GM18951 (cell line): ENCODE measurements around the gene TSHZ3.

ENCODE experiments used
- POLR2A ChIP-seq: IDR thresholded peaks from 4 replicates; pipeline ENCODE4 v1.6.1; 2011; ENCODE audit warnings: mild to moderate bottlenecking; ENCODE audit not compliant: insufficient read length, insufficient read depth; ENCODE audit errors: extremely low read depth
- in situ Hi-C: fragments of 300-500 bp; cut with MboI; formaldehyde crosslinking; loops from one replicate; pipeline ENCODE4 v1.12.0; 2022; ENCODE audit warnings: low sequenced_read_pairs, mixed read lengths, inconsistent platforms; ENCODE audit not compliant: unreplicated experiment

The TSHZ3 gene

DNA sequence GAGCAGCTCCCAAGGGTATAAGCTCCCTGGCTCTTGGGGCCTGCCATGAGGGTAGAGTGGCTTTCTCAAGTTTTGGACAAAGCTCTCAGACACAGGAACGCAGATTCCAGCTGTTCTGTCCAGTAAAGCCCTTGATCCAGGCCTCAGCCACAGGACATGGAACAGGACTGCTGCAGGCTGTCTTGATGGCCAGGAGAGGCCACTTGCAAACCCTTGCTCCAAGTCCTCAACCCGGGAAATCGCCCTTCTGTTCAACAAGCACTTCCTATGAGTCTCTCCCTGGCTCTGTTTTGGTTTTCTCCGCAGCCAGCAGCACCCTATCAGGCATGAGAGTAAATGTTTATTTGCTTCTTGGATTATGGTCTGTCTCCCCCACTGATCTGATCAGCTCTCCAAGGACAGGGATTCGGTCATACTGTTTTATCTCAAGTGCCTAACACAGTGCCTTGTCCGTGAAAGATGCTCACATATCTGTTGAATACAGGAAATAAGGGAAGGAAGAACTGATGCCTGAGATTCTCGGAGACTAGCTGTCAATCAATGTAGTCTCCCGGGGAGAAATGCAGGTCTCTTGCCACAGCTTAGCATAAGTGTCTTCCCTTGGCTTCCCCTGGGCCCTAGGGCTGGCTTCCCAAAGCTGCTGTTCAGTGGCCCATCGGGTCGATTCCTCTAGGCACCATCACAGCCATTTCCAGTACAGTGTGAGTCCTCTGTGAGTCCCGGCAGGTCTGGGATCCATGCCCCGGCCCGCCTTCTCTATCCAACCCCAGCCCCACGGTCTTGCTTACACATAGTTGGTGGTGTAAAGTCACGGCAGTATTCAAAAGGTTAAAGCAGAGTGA lies 90.8 kb downstream of the TSHZ3 start:
- in situ Hi-C loops: no loop called here
- no peak for TF ChIP-seq POLR2A

DNA sequence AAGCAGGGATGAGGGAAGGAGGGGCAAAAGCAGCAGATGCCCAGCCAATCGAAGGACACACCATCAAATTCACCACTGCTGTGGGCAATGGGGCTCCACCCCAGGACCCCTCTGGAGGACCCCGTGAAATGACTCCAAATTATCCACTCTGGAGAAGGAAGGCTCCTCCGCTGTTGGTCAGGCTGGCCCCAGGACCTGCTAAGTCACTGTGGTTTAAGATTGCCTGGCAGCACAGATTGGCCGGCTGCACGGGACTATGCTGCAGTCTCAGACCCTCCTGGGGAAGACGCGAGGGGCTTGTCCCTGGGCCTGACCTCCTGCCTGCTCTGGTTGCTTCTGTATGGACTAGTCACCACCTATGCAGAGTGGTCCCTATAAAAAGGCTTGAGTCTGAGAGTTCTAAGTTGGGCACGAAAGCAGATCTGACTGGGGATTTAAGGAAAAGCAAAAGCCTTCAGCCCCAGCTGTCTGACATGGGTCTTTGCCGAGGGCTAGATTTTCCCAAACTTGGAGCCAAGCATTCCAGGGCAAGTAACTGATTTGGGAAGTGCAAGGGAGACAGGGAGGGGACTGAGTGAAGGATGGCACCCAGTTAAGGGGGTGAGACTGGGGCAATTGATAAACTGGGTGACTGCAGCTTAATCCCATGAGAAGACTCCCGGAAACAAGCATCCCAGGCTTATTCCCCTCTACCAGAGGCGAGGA lies 91.7 kb downstream of the TSHZ3 start:
- in situ Hi-C loops: no loop called here

DNA sequence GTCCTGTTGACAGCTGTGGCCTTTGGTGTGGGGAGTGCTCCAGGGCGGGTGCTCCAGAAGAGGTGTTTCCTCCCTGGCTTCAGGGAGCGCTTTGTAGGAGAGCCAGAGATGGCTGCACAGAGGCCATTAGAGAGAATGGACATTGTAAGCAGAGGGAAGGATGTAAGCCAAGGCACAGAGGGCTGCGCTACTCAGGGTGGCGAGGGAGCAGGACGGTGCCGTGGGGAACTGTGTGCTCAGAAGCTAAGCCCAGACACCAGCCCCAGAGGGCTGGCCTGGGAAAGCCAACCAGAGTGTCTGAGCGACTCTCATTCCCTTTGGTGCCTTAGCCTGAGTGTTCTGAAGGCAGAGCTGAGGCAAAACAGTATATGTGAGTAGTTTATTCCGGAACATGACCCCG lies 92.2 kb downstream of the TSHZ3 start:
- TF ChIP-seq POLR2A: no peak
- in situ Hi-C loops: no loop called here

More for the DNA sequence above, 91.7 kb downstream of the TSHZ3 start:
- no peak for TF ChIP-seq POLR2A

DNA sequence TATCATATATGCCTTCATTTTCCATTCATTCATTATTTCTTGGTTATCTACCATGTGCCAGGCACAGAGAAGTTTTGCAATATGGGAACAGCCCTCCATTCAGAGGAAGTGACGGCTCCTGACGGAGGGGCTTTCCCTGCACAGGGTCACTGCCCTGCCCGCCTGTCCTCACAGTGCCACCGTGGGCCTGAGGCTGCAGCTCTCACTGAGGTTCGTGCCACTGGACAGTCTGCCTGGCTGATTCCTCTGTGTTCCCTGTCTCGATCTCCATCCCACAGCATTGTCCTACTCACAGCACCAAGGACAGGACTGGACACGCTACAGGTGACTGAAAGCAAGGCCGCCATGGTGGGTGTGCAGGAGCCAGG lies 92.7 kb downstream of the TSHZ3 start:
- no peak for TF ChIP-seq POLR2A
- in situ Hi-C loops: no loop called here

DNA sequence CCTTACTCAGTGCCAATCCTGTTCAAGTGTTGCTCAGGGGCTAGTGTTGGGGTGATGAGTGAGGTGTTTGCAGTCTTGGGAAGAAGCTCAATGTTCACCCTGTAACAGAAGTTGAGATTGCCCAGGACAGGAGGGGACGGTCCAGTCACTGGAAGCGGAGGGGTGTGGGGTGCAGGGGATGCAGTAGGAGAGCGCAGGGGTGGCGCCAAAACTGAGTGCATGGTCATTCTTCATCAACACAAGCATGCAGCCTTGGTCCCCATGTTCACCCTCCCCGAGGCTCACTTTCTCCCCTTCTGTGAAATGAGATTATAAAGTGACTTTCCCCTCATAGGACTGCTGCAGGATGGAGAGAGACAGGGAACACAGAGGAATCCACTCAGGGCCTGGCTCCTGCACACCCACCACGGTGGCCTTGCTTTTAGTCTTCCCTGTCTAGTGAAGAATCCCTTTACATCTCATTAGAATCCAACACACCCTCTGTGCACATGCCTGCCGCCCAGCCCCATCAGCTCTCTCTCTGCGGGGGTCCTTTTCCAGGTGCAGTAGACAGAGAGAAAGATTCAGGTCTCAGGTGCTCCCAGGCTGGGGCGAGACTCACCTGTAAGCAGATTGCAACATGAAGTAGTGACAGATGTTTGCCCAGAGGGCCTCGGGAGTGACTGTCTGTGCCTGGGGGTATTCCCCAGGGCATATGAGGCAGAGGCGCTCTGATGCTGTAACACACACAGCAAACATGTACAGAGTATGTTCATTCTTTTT lies 93.2 kb downstream of the TSHZ3 start:
- in situ Hi-C loops: no loop called here
- no peak for TF ChIP-seq POLR2A

DNA sequence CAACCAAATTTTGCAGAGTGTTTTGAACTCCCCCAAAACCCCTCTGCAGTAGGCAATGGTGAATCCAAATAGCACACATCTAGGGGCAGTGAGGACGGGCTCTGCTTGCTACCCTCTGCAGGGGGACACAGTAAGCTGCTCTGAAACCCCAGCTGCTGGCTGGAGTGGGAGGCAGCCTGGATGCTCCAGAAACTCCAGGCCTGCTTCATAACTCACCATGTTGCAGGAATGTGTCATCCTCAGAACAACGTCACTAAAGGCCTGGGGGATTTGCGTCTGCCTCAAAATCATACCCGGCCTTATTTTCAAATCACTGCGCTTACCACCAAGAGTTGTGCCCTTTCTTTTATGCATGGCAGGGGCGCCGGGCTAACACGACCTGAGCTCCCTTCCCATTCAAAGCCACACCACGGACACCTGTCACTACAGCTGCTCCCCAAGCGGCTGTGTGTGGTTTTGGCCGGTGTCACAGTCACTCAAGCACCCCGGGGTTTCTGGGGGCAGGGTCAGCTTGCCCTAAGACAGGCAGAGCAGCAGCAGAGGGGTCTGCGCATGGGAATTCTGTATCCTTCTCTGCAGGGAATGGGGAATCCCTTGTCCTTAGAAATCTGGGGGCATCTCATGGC lies 93.9 kb downstream of the TSHZ3 start:
- in situ Hi-C loops: no loop called here
- no peak for TF ChIP-seq POLR2A

DNA sequence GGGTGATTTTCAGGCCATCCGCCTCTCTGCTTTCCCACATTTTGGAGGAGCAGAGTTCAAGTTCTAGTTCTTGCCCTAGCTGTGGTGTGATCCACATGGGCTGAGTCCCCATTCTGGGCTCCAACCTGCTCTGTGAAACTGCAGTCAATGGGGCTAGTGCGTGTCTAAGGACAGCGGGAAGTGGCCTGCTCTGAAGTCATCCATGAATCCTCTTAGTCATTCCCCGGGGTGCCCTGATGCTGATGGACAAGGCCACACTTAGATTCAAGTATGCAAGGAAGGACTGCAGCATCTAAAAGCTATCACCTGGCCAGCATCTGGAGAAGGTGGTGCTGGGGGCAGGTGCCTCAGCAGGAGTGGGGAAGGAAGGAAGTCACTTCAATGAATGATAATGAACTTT lies 94.6 kb downstream of the TSHZ3 start:
- no peak for TF ChIP-seq POLR2A
- in situ Hi-C loops: no loop called here

DNA sequence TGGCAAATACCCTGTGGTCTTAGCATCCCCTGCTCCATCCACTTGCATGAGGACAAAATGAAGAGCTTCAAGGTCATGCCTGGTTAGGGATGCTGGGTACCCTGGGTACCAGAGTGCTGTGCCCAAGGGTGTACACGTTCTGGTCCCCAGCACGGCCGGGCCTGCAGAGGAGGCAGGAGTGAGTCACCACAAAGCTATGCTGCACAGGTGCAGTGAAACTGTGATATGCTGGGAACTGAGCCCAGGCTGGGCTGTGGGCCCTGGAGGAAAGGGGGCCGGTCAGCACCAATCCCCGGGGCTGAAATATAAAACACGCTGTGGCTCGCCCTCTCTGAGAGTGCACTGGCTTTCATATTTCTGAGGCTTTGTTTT lies 95.1 kb downstream of the TSHZ3 start:
- in situ Hi-C loops: no loop called here
- no peak for TF ChIP-seq POLR2A

DNA sequence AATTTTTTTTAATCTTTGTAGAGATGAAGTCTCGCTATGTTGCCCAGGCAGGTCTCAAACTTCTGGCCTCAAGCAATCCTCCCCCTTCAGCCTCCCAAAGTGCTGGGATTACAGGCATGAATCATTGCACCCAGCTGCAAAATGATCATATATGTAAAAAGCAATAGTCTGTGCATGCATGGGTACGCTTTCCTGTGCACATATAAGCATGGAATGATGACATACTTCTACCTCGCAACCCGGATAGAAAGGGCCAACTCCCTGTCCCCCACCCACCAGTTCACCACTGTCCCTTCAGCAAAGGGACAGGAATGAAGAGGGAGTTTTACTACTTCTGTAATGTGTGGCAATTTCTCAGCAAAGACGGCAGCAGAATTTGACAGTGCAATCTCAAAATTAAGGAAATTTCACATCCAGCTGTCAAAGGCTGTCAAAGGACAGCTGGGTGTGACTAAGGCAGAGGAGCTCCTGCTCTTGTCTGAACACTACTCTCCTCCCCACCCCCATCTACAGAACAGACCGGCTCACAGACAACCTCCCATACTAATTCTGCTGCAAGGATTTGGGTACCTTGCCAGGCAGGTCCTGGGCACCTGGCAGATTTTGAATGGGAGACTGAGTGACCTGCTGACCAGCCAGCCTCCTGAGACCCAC lies 95.6 kb downstream of the TSHZ3 start:
- in situ Hi-C loops: no loop called here
- TF ChIP-seq POLR2A: no peak

DNA sequence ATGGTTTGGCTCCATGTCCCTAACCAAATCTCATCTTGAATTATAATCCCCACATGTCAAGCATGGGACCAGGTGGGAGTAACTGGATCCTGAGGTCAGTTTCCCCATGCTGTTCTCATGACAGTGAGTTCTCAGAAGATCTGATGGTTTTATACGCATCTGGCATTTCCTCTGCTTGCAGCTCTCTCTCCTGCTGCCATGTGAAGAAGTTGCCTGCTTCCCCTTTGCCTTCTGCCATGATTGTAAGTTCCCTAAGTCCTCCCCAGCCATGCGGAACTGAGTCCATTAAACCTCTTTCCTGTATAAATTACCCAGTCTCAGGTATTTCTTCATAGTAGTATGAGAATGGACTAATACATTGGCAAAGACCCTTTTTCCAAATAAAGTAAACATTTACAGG lies 96.8 kb downstream of the TSHZ3 start:
- in situ Hi-C loops: no loop called here
- no peak for TF ChIP-seq POLR2A

DNA sequence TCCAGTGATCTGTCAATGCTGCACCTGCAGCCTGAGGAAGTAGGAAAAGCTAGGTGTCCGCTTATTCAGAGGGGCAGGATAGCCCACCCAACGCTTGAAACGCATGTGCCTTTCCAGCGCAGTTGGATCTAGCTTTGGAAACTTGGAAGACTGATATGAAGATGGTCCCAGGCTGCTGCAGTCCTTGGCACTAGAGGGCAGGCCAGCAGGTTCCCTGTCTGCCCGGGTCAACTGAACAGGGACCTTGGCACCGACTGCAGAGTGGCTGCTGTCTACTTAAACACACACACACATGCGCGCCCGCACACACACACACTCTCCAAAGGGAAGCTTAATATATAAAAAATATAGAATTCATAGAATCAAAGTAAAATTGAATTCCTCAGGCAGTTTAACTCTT lies 100.0 kb downstream of the TSHZ3 start:
- in situ Hi-C loops: no loop called here
- TF ChIP-seq POLR2A: no peak

DNA sequence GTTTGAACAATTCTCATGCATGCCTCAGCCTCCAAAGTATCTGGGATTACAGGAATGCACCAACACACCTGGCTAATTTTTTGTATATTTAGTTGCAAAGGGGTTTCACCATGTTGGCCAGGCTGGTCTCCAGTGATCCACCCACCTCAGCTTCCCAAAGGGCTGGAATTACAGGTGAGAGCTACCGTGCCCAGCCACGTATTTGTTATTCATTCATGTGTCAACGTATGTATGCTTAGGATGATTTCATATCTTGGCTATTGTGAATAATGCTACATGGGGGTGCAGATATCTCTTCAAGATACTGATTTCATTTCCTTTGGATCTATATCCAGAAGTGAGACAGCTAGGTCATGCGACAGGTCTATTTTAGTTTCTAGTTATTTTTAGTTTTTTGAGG lies 113.4 kb downstream of the TSHZ3 start:
- in situ Hi-C loops: no loop called here
- no peak for TF ChIP-seq POLR2A
